WTC11 (cell line): ENCODE measurements around the gene ZNF605. TPM values are rescaled to one million over a fixed set of nuclear protein-coding genes. Genes with fewer than 3 reads are reported as not detected.

Source experiments
- ATAC-seq: fragments of 200-7000 bp; cut with Tn5 transposase; 2 replicates; pipeline ENCODE4 v1.10.0; 2021; ENCODE audit warnings: mild to moderate bottlenecking, moderate library complexity
- CTCF ChIA-PET: fragments of 300-600 bp; sonication (Branson Sonifier 250); formaldehyde crosslinking; loops from one replicate; lab custom pipeline; 2021; ENCODE audit warnings: antibody characterized with exemption; lab: Charles Lee
- POLR2A ChIA-PET: fragments of 350-600 bp; sonication (Branson Sonifier 250); formaldehyde crosslinking; loops from one replicate; lab custom pipeline; 2021; ENCODE audit warnings: antibody characterized with exemption; lab: Charles Lee
- DNase-seq: peaks from one replicate; pipeline ENCODE4 v3.0.0; 2021; ENCODE audit warnings: low spot score
- H3K27ac Mint-ChIP-seq: 2 replicates; pipeline ENCODE4 v1.8.0; 2021; ENCODE audit warnings: mixed read lengths
- H3K27me3 Mint-ChIP-seq: 2 replicates; pipeline ENCODE4 v1.8.0; 2021; ENCODE audit warnings: low read depth, mild to moderate bottlenecking, moderate library complexity, mixed read lengths
- H3K36me3 Mint-ChIP-seq: 2 replicates; pipeline ENCODE4 v1.8.0; 2021; ENCODE audit warnings: mixed read lengths
- H3K4me1 Mint-ChIP-seq: 2 replicates; pipeline ENCODE4 v1.8.0; 2022; ENCODE audit warnings: mixed read lengths
- H3K4me3 Mint-ChIP-seq: 2 replicates; pipeline ENCODE4 v1.8.0; 2021; ENCODE audit warnings: mild to moderate bottlenecking, moderate library complexity, mixed read lengths
- H3K9me3 Mint-ChIP-seq: 2 replicates; pipeline ENCODE4 v1.8.0; 2021; ENCODE audit warnings: mixed read lengths
- ESRRA ChIP-seq: sonication (generic); formaldehyde crosslinking; IDR thresholded peaks from 2 replicates; pipeline ENCODE4 v1.8.1; 2022; ENCODE audit warnings: mild to moderate bottlenecking, missing genetic modification reagents, borderline replicate concordance
- FOXJ3 ChIP-seq: sonication (generic); formaldehyde crosslinking; IDR thresholded peaks from 2 replicates; pipeline ENCODE4 v1.9.0; 2021; ENCODE audit warnings: missing genetic modification reagents, mild to moderate bottlenecking, borderline replicate concordance
- JAZF1 ChIP-seq: fragments of 250-450 bp; sonication (Bioruptor Pico); IDR thresholded peaks from 2 replicates; pipeline ENCODE4 v1.9.0; 2021; ENCODE audit warnings: moderate library complexity, mild to moderate bottlenecking, inconsistent platforms
- KAT7 ChIP-seq: sonication (generic); formaldehyde crosslinking; IDR thresholded peaks from 2 replicates; pipeline ENCODE4 v1.8.1; 2023; ENCODE audit warnings: missing genetic modification reagents, mild to moderate bottlenecking, borderline replicate concordance
- NR1H2 ChIP-seq: sonication (generic); formaldehyde crosslinking; IDR thresholded peaks from 2 replicates; pipeline ENCODE4 v1.9.0; 2021; ENCODE audit warnings: mild to moderate bottlenecking, moderate library complexity, missing genetic modification reagents
- NR2C2 ChIP-seq: sonication (generic); formaldehyde crosslinking; IDR thresholded peaks from 2 replicates; pipeline ENCODE4 v1.8.0; 2022; ENCODE audit warnings: mild to moderate bottlenecking, missing genetic modification reagents
- NR3C1 ChIP-seq: sonication (generic); formaldehyde crosslinking; conservative IDR thresholded peaks from 2 replicates; pipeline ENCODE4 v1.8.1; 2023; ENCODE audit warnings: low read depth, mild to moderate bottlenecking, missing genetic modification reagents
- SMAD3 ChIP-seq: sonication (generic); formaldehyde crosslinking; IDR thresholded peaks from 2 replicates; pipeline ENCODE4 v1.8.0; 2022; ENCODE audit warnings: missing genetic modification reagents, mild to moderate bottlenecking, borderline replicate concordance
- TCF7 ChIP-seq: sonication (generic); formaldehyde crosslinking; IDR thresholded peaks from 2 replicates; pipeline ENCODE4 v1.8.0; 2022; ENCODE audit warnings: mild to moderate bottlenecking, low read depth, missing genetic modification reagents, moderate library complexity
- ZNF671 ChIP-seq: fragments of 250-450 bp; sonication (Bioruptor Pico); IDR thresholded peaks from 2 replicates; pipeline ENCODE4 v1.8.0; 2021; ENCODE audit warnings: mild to moderate bottlenecking
- total RNA-seq: library from RNA; stranded (reverse); gene quantifications from 3 replicates; pipeline ENCODE4 v1.2.3, GENCODE V29; 2021
- TF ChIP-seq, protein P1 (sequence below): sonication (generic); formaldehyde crosslinking; IDR thresholded peaks from 2 replicates; pipeline ENCODE4 v1.8.1; 2023; ENCODE audit warnings: mild to moderate bottlenecking, missing genetic modification reagents
- TF ChIP-seq, protein P2 (sequence below): sonication (generic); formaldehyde crosslinking; IDR thresholded peaks from 2 replicates; pipeline ENCODE4 v1.8.1; 2022; ENCODE audit warnings: low read depth, mild to moderate bottlenecking, moderate library complexity, missing genetic modification reagents, borderline replicate concordance
- TF ChIP-seq, protein P3 (sequence below): sonication (generic); formaldehyde crosslinking; IDR thresholded peaks from 2 replicates; pipeline ENCODE4 v1.8.0; 2022; ENCODE audit warnings: mild to moderate bottlenecking, missing genetic modification reagents
- TF ChIP-seq, protein P4 (sequence below): fragments of 250-450 bp; sonication (Bioruptor Pico); IDR thresholded peaks from 2 replicates; pipeline ENCODE4 v2.1.2; 2022; ENCODE audit warnings: mild to moderate bottlenecking, moderate library complexity
- TF ChIP-seq, protein P5 (sequence below): fragments of 200-600 bp; IDR thresholded peaks from 2 replicates; pipeline ENCODE4 v1.8.0; 2022; ENCODE audit warnings: antibody characterized with exemption
- TF ChIP-seq, protein P6 (sequence below): sonication (generic); formaldehyde crosslinking; IDR thresholded peaks from 2 replicates; pipeline ENCODE4 v1.8.1; 2023; ENCODE audit warnings: mild to moderate bottlenecking, moderate library complexity, missing genetic modification reagents
- TF ChIP-seq, protein P7 (sequence below): sonication (generic); formaldehyde crosslinking; IDR thresholded peaks from 2 replicates; pipeline ENCODE4 v1.8.1; 2023; ENCODE audit warnings: mild to moderate bottlenecking, missing genetic modification reagents, borderline replicate concordance

ZNF605 gene
- total RNA-seq, 1 experiment from 2014 or later, result 21.1 TPM

DNA sequence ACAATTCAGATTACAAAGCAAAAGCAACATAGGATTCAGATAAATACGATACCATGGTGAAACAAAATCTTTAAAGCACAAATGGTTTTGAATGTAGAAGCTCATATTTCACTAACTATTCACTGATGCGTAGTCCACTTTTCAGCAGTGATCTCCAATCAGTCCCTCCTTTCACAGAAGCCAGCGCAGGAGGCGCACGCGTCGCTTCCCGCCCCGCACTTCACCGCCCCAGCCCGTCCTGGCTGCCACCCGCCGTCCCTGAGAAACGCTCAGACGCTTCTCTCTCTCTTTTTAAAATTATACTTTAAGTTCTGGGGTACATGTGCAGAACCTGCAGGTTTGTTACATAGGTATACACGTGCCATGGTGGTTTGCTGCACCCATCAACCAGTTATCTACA lies 48.9 kb downstream of the ZNF605 start (continued):
- TF ChIP-seq, protein P1, sequence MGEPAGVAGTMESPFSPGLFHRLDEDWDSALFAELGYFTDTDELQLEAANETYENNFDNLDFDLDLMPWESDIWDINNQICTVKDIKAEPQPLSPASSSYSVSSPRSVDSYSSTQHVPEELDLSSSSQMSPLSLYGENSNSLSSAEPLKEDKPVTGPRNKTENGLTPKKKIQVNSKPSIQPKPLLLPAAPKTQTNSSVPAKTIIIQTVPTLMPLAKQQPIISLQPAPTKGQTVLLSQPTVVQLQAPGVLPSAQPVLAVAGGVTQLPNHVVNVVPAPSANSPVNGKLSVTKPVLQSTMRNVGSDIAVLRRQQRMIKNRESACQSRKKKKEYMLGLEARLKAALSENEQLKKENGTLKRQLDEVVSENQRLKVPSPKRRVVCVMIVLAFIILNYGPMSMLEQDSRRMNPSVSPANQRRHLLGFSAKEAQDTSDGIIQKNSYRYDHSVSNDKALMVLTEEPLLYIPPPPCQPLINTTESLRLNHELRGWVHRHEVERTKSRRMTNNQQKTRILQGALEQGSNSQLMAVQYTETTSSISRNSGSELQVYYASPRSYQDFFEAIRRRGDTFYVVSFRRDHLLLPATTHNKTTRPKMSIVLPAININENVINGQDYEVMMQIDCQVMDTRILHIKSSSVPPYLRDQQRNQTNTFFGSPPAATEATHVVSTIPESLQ, result no peak
- TF ChIP-seq, protein P2, sequence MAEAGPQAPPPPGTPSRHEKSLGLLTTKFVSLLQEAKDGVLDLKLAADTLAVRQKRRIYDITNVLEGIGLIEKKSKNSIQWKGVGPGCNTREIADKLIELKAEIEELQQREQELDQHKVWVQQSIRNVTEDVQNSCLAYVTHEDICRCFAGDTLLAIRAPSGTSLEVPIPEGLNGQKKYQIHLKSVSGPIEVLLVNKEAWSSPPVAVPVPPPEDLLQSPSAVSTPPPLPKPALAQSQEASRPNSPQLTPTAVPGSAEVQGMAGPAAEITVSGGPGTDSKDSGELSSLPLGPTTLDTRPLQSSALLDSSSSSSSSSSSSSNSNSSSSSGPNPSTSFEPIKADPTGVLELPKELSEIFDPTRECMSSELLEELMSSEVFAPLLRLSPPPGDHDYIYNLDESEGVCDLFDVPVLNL (CRISPR knock-in tag), result no peak
- no peak for TF ChIP-seq ZNF671 (CRISPR knock-in tag)
- TF ChIP-seq TCF7, result no peak
- TF ChIP-seq ESRRA (CRISPR knock-in tag), result no peak
- TF ChIP-seq NR3C1, result no peak
- TF ChIP-seq, protein P3, sequence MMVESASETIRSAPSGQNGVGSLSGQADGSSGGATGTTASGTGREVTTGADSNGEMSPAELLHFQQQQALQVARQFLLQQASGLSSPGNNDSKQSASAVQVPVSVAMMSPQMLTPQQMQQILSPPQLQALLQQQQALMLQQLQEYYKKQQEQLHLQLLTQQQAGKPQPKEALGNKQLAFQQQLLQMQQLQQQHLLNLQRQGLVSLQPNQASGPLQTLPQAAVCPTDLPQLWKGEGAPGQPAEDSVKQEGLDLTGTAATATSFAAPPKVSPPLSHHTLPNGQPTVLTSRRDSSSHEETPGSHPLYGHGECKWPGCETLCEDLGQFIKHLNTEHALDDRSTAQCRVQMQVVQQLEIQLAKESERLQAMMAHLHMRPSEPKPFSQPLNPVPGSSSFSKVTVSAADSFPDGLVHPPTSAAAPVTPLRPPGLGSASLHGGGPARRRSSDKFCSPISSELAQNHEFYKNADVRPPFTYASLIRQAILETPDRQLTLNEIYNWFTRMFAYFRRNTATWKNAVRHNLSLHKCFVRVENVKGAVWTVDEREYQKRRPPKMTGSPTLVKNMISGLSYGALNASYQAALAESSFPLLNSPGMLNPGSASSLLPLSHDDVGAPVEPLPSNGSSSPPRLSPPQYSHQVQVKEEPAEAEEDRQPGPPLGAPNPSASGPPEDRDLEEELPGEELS (CRISPR knock-in tag), result no peak

DNA sequence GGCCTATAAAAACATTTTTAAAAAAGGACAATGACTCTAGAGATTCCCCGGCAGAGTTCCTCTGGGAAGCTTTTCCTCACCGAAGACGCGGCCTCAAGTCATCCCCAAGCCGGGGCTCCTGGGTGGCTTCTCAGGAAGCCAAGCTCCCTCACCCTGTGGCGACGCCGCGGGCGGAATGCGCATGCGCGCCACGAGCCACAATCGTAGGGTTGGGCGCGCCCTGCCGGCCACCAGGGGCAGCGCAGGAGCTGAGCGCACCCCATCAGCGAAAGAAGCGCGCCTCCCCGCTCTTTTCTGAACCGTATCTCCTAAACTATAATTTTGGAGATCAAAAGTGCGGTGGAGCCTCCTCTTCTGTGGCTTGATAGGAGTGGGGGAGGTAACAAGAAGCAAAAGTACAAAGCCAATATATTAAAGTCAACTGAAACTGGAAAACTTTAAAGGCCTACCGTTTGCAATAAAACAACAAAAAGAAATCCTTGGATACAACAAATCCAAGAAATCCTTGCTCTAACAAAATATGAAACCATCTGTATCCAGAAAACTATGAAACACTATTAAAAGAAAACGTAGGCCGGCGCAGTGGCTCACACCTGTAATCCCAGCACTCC lies 51.3 kb downstream of the ZNF605 start:
- CTCF ChIA-PET, result interaction anchor here (0.6 to 1.4 kb wide), 26 partner anchors 10 to 276 kb away, joined by 3 to 29 read pairs (median 4); partner anchors contain the start of genes CHFR, GOLGA3, ZNF268 and ZNF605
- peaks cover 10% of the 10 kb centered on the region for H3K4me1 Mint-ChIP-seq
- peaks cover 35% of the 10 kb centered on the region for H3K27me3 Mint-ChIP-seq
- ATAC-seq, result peak; percentile 28
- peak overlapping the region; percentile 42 for H3K4me3 Mint-ChIP-seq
- POLR2A ChIA-PET, result interaction anchor here (0.9 to 1.1 kb wide), 2 partner anchors 16 to 17 kb away, joined by 5 read pairs; partner anchors contain the start of gene CHFR
- H3K9me3 Mint-ChIP-seq, result peaks cover 2% of the 10 kb centered on the region; the same call in 1 of the 2 replicates
- peak; percentile 94 for DNase-seq
- H3K36me3 Mint-ChIP-seq, result no peaks in the 10 kb centered on the region
- no peak overlapping the region for H3K27ac Mint-ChIP-seq
- TF ChIP-seq FOXJ3 (no peak), NR2C2 (CRISPR knock-in tag) (no peak), JAZF1 (CRISPR knock-in tag) (no peak), SMAD3 (CRISPR knock-in tag) (no peak), KAT7 (CRISPR knock-in tag) (no peak), NR1H2 (CRISPR knock-in tag) (no peak)
- TF ChIP-seq, protein P4, sequence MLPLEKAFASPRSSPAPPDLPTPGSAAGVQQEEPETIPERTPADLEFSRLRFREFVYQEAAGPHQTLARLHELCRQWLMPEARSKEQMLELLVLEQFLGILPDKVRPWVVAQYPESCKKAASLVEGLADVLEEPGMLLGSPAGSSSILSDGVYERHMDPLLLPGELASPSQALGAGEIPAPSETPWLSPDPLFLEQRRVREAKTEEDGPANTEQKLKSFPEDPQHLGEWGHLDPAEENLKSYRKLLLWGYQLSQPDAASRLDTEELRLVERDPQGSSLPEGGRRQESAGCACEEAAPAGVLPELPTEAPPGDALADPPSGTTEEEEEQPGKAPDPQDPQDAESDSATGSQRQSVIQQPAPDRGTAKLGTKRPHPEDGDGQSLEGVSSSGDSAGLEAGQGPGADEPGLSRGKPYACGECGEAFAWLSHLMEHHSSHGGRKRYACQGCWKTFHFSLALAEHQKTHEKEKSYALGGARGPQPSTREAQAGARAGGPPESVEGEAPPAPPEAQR, result no peak
- TF ChIP-seq, protein P5, sequence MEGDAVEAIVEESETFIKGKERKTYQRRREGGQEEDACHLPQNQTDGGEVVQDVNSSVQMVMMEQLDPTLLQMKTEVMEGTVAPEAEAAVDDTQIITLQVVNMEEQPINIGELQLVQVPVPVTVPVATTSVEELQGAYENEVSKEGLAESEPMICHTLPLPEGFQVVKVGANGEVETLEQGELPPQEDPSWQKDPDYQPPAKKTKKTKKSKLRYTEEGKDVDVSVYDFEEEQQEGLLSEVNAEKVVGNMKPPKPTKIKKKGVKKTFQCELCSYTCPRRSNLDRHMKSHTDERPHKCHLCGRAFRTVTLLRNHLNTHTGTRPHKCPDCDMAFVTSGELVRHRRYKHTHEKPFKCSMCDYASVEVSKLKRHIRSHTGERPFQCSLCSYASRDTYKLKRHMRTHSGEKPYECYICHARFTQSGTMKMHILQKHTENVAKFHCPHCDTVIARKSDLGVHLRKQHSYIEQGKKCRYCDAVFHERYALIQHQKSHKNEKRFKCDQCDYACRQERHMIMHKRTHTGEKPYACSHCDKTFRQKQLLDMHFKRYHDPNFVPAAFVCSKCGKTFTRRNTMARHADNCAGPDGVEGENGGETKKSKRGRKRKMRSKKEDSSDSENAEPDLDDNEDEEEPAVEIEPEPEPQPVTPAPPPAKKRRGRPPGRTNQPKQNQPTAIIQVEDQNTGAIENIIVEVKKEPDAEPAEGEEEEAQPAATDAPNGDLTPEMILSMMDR, result peak; percentile 96
- TF ChIP-seq, protein P1, result no peak
- TF ChIP-seq, protein P6, sequence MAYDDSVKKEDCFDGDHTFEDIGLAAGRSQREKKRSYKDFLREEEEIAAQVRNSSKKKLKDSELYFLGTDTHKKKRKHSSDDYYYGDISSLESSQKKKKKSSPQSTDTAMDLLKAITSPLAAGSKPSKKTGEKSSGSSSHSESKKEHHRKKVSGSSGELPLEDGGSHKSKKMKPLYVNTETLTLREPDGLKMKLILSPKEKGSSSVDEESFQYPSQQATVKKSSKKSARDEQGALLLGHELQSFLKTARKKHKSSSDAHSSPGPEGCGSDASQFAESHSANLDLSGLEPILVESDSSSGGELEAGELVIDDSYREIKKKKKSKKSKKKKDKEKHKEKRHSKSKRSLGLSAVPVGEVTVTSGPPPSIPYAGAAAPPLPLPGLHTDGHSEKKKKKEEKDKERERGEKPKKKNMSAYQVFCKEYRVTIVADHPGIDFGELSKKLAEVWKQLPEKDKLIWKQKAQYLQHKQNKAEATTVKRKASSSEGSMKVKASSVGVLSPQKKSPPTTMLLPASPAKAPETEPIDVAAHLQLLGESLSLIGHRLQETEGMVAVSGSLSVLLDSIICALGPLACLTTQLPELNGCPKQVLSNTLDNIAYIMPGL (CRISPR knock-in tag), result peak; percentile 56; the same call in 1 of the 2 replicates
- TF ChIP-seq, protein P7, sequence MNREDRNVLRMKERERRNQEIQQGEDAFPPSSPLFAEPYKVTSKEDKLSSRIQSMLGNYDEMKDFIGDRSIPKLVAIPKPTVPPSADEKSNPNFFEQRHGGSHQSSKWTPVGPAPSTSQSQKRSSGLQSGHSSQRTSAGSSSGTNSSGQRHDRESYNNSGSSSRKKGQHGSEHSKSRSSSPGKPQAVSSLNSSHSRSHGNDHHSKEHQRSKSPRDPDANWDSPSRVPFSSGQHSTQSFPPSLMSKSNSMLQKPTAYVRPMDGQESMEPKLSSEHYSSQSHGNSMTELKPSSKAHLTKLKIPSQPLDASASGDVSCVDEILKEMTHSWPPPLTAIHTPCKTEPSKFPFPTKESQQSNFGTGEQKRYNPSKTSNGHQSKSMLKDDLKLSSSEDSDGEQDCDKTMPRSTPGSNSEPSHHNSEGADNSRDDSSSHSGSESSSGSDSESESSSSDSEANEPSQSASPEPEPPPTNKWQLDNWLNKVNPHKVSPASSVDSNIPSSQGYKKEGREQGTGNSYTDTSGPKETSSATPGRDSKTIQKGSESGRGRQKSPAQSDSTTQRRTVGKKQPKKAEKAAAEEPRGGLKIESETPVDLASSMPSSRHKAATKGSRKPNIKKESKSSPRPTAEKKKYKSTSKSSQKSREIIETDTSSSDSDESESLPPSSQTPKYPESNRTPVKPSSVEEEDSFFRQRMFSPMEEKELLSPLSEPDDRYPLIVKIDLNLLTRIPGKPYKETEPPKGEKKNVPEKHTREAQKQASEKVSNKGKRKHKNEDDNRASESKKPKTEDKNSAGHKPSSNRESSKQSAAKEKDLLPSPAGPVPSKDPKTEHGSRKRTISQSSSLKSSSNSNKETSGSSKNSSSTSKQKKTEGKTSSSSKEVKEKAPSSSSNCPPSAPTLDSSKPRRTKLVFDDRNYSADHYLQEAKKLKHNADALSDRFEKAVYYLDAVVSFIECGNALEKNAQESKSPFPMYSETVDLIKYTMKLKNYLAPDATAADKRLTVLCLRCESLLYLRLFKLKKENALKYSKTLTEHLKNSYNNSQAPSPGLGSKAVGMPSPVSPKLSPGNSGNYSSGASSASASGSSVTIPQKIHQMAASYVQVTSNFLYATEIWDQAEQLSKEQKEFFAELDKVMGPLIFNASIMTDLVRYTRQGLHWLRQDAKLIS, result no peak
